ENCODE measurements around the gene THEMIS2.

Gene THEMIS2

DNA sequence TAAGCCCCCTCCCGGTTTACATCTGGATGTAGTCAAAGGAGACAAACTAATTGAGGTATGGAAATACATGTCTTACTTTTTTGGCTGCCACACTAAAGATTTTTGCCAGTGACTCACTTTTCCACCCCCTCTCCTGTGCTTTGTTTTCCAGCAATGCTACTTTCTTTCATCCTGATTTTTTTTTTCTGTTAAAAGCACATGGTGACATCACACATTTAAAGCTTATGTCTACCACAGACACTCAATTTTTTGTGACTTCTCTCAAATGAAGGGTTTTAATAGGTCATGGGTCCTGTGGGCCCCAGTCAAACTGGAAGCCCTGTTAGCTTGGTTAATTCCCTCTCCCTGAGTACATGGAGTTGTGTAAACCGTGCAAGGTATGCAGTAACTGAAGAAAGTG is 39.6 kb upstream of the THEMIS2 start:
- TF ChIP-seq, protein P1, sequence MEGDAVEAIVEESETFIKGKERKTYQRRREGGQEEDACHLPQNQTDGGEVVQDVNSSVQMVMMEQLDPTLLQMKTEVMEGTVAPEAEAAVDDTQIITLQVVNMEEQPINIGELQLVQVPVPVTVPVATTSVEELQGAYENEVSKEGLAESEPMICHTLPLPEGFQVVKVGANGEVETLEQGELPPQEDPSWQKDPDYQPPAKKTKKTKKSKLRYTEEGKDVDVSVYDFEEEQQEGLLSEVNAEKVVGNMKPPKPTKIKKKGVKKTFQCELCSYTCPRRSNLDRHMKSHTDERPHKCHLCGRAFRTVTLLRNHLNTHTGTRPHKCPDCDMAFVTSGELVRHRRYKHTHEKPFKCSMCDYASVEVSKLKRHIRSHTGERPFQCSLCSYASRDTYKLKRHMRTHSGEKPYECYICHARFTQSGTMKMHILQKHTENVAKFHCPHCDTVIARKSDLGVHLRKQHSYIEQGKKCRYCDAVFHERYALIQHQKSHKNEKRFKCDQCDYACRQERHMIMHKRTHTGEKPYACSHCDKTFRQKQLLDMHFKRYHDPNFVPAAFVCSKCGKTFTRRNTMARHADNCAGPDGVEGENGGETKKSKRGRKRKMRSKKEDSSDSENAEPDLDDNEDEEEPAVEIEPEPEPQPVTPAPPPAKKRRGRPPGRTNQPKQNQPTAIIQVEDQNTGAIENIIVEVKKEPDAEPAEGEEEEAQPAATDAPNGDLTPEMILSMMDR (IDR thresholded peaks at IDR 0.05; ENCODE audit: extremely low read depth, insufficient read depth, missing control alignments): no peak
- in situ Hi-C loops (cut with MboI; ENCODE audit: low pct_unique_long_range_greater_than_20kb, low sequenced_read_pairs, unreplicated experiment): no loop called here
- DNase-seq (ENCODE audit: low spot score): no peak

DNA sequence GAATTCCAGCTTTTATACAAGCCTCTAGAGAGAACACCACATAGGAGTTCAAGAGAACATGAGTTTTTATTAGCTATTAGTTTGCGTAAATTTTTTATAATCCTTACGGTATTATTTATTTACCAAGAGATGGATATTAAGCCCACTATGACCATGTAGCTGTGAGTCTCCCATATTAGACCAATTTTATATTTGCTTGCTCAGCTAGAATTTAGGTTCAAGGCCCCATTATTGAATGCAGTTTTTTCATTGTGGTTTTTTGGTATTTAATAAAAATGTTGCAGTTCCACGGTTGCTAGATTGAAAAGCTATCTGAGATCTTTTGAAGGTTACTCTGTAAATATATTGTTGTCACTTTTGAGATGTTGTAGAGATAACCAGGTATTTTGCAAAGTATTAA is 38.9 kb upstream of the THEMIS2 start:
- TF ChIP-seq, protein P1 (IDR thresholded peaks at IDR 0.05; ENCODE audit: extremely low read depth, insufficient read depth, missing control alignments): no peak
- in situ Hi-C loops (cut with MboI; ENCODE audit: low pct_unique_long_range_greater_than_20kb, low sequenced_read_pairs, unreplicated experiment): no loop called here
- no peak for DNase-seq (ENCODE audit: low spot score)

DNA sequence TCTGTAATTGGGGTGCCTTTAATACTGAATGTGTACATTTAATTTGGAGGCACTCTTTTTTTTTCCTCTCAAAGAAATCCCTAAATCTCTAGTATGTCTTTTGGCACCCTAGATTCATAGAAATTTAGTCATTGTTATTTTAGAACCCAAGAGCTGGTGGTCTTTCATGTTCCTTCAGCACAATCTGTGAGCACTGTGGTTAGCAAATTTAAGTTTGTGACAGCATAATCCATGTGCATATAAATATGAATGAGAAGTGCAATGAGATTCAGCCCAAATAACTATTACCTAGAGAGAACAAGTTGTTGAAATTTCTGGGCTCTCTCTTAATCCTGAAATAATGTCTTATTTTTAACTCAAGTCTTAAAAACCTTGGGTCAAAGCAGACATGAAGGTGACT is 37.3 kb upstream of the THEMIS2 start:
- no peak for DNase-seq (ENCODE audit: low spot score)
- in situ Hi-C loops (cut with MboI; ENCODE audit: low pct_unique_long_range_greater_than_20kb, low sequenced_read_pairs, unreplicated experiment): no loop called here
- TF ChIP-seq, protein P1 (IDR thresholded peaks at IDR 0.05; ENCODE audit: extremely low read depth, insufficient read depth, missing control alignments): no peak

DNA sequence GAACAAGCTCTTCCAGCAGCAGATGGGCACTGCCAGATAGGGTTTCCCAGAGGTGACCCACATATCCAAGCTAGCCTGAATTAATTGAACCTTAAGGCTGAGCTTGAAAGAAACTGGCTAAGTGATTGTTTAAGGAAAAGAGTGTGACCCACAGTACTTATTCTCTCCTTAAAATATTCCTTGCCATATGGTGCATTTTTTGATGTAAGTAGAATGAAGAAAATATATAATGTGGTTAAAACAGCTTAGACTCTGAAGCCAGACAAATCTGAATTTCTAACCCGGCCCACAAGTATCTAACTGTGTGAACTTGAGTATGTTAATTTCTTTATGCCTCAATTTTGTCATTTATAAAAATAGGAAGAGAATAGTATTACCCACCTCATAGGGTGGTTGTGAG is 36.8 kb upstream of the THEMIS2 start:
- in situ Hi-C loops (cut with MboI; ENCODE audit: low pct_unique_long_range_greater_than_20kb, low sequenced_read_pairs, unreplicated experiment): no loop called here
- TF ChIP-seq, protein P1 (IDR thresholded peaks at IDR 0.05; ENCODE audit: extremely low read depth, insufficient read depth, missing control alignments): no peak
- no peak for DNase-seq (ENCODE audit: low spot score)

GRCh38 chr1:27849951-27850350 is 22.4 kb upstream of the THEMIS2 start:
- TF ChIP-seq, protein P1 (IDR thresholded peaks at IDR 0.05; ENCODE audit: extremely low read depth, insufficient read depth, missing control alignments): no peak
- in situ Hi-C loops (cut with MboI; ENCODE audit: low pct_unique_long_range_greater_than_20kb, low sequenced_read_pairs, unreplicated experiment): no loop called here
- no peak for DNase-seq (ENCODE audit: low spot score)

GRCh38 chr1:27855085-27855484 is 17.3 kb upstream of the THEMIS2 start:
- in situ Hi-C loops (cut with MboI; ENCODE audit: low pct_unique_long_range_greater_than_20kb, low sequenced_read_pairs, unreplicated experiment): no loop called here
- DNase-seq (ENCODE audit: low spot score): no peak
- TF ChIP-seq, protein P1 (IDR thresholded peaks at IDR 0.05; ENCODE audit: extremely low read depth, insufficient read depth, missing control alignments): no peak

All from GM13977 (cell line).